Endothelial cell (in vitro differentiated cells): Measurements from ENCODE around the gene PROX1. TPM values are rescaled to one million over a fixed set of nuclear protein-coding genes. Genes with fewer than 3 reads are reported as not detected.

Source experiments
- DNase-seq: peaks from one replicate; pipeline ENCODE4 v3.0.0; 2021; ENCODE audit warnings: low spot score
- H3K27ac Mint-ChIP-seq: one replicate; pipeline ENCODE4 v1.8.0; 2021; ENCODE audit warnings: mixed read lengths, inconsistent platforms; ENCODE audit not compliant: unreplicated experiment
- H3K27me3 Mint-ChIP-seq: one replicate; pipeline ENCODE4 v1.8.0; 2021; ENCODE audit warnings: mild to moderate bottlenecking, moderate library complexity, mixed read lengths, inconsistent platforms; ENCODE audit not compliant: unreplicated experiment
- H3K36me3 Mint-ChIP-seq: one replicate; pipeline ENCODE4 v1.8.0; 2021; ENCODE audit warnings: mild to moderate bottlenecking, low read depth, mixed read lengths, inconsistent platforms; ENCODE audit not compliant: unreplicated experiment
- H3K4me1 Mint-ChIP-seq: one replicate; pipeline ENCODE4 v1.8.0; 2021; ENCODE audit warnings: mild to moderate bottlenecking, mixed read lengths, inconsistent platforms; ENCODE audit not compliant: unreplicated experiment
- H3K4me3 Mint-ChIP-seq: one replicate; pipeline ENCODE4 v1.8.0; 2021; ENCODE audit warnings: mild to moderate bottlenecking, mixed read lengths, inconsistent platforms; ENCODE audit not compliant: unreplicated experiment
- H3K9me3 Mint-ChIP-seq: one replicate; pipeline ENCODE4 v1.8.0; 2021; ENCODE audit warnings: mixed read lengths, inconsistent platforms; ENCODE audit not compliant: unreplicated experiment
- CTCF ChIP-seq: fragments of 200-600 bp; sonication (generic); IDR thresholded peaks from one replicate; pipeline ENCODE4 v1.5.0; 2021; ENCODE audit warnings: antibody characterized with exemption; ENCODE audit not compliant: unreplicated experiment
- total RNA-seq: library from RNA; stranded (reverse); fragmentation: NEBNext Ultra II Directional; extraction: Animal tissue kit (Norgen Biotek cat#: 25700); gene quantifications from one replicate; pipeline ENCODE4 v1.2.1, GENCODE V29; 2021; ENCODE audit not compliant: unreplicated experiment

The PROX1 gene
- total RNA-seq, 1 donor from 2014 or later, result 7.2 TPM

GRCh38 chr1:214027498-214027897, 39.7 kb downstream of the PROX1 start:
- Mint-ChIP-seq H3K27ac (no peak overlapping the region), H3K4me3 (no peak overlapping the region), H3K9me3 (no peaks in the 10 kb centered on the region), H3K36me3 (no peaks in the 10 kb centered on the region), H3K27me3 (no peaks in the 10 kb centered on the region), H3K4me1 (no peaks in the 10 kb centered on the region)
- no peak for DNase-seq
- TF ChIP-seq CTCF, result no peak

DNA sequence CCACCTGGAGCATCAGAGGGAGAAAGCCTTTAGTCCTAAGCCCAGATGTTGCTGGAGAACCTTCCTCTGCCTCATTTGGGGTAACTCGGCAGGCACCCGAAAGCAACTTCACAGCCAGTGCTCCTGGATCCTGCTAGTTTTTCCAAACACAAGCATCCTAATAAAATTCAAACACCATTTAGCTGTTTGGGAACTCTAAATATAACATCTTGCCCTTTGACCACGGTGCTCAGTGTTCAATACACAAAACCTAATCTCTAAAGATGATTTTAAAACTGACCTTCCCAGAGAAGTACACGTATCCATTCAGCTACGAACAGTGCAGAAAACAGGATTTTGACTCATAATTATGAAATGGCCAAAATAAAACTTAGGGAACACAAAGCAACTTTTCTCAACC, 40.3 kb downstream of the PROX1 start:
- no peaks in the 10 kb centered on the region for H3K9me3 Mint-ChIP-seq
- no peak overlapping the region for H3K4me3 Mint-ChIP-seq
- DNase-seq, result no peak
- TF ChIP-seq CTCF, result no peak
- no peaks in the 10 kb centered on the region for H3K36me3 Mint-ChIP-seq
- no peaks in the 10 kb centered on the region for H3K4me1 Mint-ChIP-seq
- H3K27me3 Mint-ChIP-seq, result no peaks in the 10 kb centered on the region
- H3K27ac Mint-ChIP-seq, result no peak overlapping the region

DNA sequence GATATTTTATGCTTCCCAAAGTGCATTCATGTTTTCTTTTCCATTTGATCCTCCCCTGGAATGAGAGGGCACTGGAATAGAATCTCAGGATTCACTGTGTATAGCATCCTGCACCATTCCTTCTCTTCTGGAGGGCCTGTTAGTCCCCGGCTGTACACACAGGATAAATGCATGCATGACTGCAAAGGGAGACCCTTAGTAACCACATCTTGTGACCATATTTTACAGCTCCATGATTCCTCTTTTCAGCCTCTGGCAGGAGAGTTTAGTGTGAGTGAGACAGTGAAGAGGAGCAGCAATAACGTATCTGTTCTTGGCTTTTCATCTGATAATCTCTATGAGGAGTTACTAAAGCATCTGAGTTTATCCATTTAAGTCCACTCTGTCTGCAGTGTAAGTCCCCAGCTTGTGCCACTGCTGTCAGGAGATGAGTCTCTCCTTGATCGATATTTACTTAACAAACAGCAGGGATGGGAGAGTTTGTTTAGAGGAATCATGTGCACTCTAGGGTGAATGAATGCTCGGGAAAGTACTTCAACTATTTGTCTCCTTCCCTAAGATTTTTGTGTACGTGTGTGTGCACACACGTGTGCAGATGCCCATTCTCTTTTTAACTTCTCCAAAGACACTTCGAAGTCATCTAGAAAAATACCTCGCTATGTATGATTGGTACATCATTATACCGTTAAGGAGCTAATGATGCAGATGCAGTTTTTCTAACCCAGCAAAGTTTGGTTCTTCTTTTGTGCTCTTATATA, 41.1 kb downstream of the PROX1 start:
- no peak for TF ChIP-seq CTCF
- H3K4me1 Mint-ChIP-seq, result no peaks in the 10 kb centered on the region
- DNase-seq, result no peak
- H3K27ac Mint-ChIP-seq, result no peak overlapping the region
- no peaks in the 10 kb centered on the region for H3K27me3 Mint-ChIP-seq
- H3K9me3 Mint-ChIP-seq, result no peaks in the 10 kb centered on the region
- H3K4me3 Mint-ChIP-seq, result no peak overlapping the region
- no peaks in the 10 kb centered on the region for H3K36me3 Mint-ChIP-seq

- Mint-ChIP-seq H3K27me3 (no peaks in the 10 kb centered on the region), H3K4me1 (no peaks in the 10 kb centered on the region), H3K4me3 (no peak overlapping the region), H3K27ac (no peak overlapping the region), H3K36me3 (no peaks in the 10 kb centered on the region), H3K9me3 (no peaks in the 10 kb centered on the region)
- DNase-seq, result no peak
- TF ChIP-seq CTCF, result no peak
Measured at GRCh38 chr1:214029796-214030195, 42.0 kb downstream of the PROX1 start.

DNA sequence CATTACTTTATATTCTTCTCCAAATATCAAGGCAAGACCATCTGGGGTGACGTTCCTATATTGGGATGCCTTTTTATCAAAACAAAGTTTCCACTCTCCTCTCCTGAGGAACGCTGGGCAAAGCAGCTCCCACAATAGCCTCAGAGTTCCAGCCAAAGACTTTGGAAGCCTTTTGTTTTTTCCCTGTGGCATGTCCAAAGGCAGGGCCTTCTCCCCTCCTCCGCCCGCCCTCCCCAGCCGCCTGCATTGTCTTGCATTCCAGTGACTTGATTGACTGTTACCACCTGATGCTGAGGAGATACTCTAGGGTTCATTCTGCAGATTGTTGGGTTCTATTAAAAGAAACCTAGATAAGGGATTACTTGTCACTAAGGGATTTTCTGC, 43.5 kb downstream of the PROX1 start:
- Mint-ChIP-seq H3K4me1 (no peaks in the 10 kb centered on the region), H3K36me3 (no peaks in the 10 kb centered on the region), H3K4me3 (no peak overlapping the region), H3K27ac (no peak overlapping the region), H3K27me3 (no peaks in the 10 kb centered on the region), H3K9me3 (no peaks in the 10 kb centered on the region)
- no peak for TF ChIP-seq CTCF
- DNase-seq, result peak; percentile 8
